Astrocyte of the spinal cord (primary cell): ENCODE results near the gene ANAPC4.

Source experiments
- DNase-seq: peaks from one replicate; pipeline ENCODE4 v3.0.0; 2011; ENCODE audit warnings: low read depth, low spot score
- H3K4me3 ChIP-seq: 2 replicates; pipeline ENCODE4 v1.5.1; 2011; ENCODE audit warnings: low read depth, mild to moderate bottlenecking, low read length, moderate library complexity
- CTCF ChIP-seq: IDR thresholded peaks from 2 replicates; pipeline ENCODE4 v1.5.1; 2012; ENCODE audit warnings: low read depth, mild to moderate bottlenecking, low read length, inconsistent platforms
- in situ Hi-C: cut with HindIII; loops from 2 replicates; pipeline ENCODE4 v1.10.0; 2017; ENCODE audit warnings: low sequenced_read_pairs

ANAPC4 gene

GRCh38 chr4:25441519-25442117 lies 64.6 kb downstream of the ANAPC4 start:
- TF ChIP-seq CTCF = peak; percentile 92
- no peak overlapping the region for H3K4me3 ChIP-seq
- DNase-seq = peak; percentile 61
- in situ Hi-C loops = no loop called here

GRCh38 chr4:25442863-25443307 lies 65.8 kb downstream of the ANAPC4 start:
- no peak overlapping the region for H3K4me3 ChIP-seq
- TF ChIP-seq CTCF = no peak
- in situ Hi-C loops = no loop called here
- DNase-seq = no peak

- in situ Hi-C loops = no loop called here
- no peak overlapping the region for H3K4me3 ChIP-seq
- TF ChIP-seq CTCF = no peak
- DNase-seq = no peak
Observed at GRCh38 chr4:25443851-25444250, 66.8 kb downstream of the ANAPC4 start.

- no peak overlapping the region for H3K4me3 ChIP-seq
- in situ Hi-C loops = no loop called here
- no peak for TF ChIP-seq CTCF
- no peak for DNase-seq
Observed at GRCh38 chr4:25446611-25447010, 69.5 kb downstream of the ANAPC4 start.

GRCh38 chr4:25448379-25449109 lies 71.5 kb downstream of the ANAPC4 start:
- DNase-seq = no peak

GRCh38 chr4:25449270-25449669 lies 72.2 kb downstream of the ANAPC4 start:
- no peak overlapping the region for H3K4me3 ChIP-seq
- in situ Hi-C loops = no loop called here
- no peak for TF ChIP-seq CTCF
- DNase-seq = no peak

More at GRCh38 chr4:25448379-25449109, 71.5 kb downstream of the ANAPC4 start:
- TF ChIP-seq CTCF = no peak
- no peak overlapping the region for H3K4me3 ChIP-seq
- in situ Hi-C loops = no loop called here
